OCI-LY3 (cell line): Measurements from ENCODE around the gene SPSB1.

Source experiments
- EZH2phosphoT487 ChIP-seq: fragments of 200-600 bp; shearing (Covaris generic); IDR thresholded peaks from 2 replicates; pipeline ENCODE4 v1.6.1; 2018; ENCODE audit warnings: antibody characterized with exemption, mixed run types, low read depth
- TF ChIP-seq, protein P1 (sequence below): fragments of 200-600, 300-600 bp; sonication (generic); IDR thresholded peaks from 2 replicates; pipeline ENCODE4 v1.5.1; 2014; ENCODE audit warnings: antibody characterized with exemption, low read length, low read depth

DNA sequence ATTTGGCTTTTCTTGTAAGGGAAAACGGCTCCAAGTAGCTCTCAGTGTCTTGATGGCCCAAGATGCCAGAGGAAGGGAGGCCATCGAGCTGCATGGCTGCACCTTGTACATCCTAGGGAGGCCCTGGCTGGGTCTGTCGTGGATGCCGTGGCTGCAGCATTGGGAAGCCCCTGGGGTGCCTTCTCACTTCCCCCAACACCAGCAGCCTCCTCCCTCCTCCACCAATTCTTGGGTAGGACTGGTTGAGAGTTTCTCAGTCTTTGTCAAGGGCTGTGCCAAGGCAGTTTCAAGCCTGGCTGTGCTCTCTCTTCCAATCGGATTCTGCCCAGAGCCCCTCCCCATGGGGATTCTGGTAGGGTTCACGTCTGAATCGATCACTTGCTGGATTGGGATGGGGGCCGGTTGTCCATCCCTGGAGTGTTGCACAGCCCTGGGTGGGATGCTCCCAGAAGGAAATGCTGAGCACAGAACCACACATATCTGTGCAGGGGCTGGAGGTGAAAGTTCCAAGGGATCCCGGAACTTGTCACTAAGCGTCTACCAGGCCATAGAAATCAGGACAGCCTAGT is 14.0 kb upstream of the SPSB1 start:
- TF ChIP-seq, protein P1, sequence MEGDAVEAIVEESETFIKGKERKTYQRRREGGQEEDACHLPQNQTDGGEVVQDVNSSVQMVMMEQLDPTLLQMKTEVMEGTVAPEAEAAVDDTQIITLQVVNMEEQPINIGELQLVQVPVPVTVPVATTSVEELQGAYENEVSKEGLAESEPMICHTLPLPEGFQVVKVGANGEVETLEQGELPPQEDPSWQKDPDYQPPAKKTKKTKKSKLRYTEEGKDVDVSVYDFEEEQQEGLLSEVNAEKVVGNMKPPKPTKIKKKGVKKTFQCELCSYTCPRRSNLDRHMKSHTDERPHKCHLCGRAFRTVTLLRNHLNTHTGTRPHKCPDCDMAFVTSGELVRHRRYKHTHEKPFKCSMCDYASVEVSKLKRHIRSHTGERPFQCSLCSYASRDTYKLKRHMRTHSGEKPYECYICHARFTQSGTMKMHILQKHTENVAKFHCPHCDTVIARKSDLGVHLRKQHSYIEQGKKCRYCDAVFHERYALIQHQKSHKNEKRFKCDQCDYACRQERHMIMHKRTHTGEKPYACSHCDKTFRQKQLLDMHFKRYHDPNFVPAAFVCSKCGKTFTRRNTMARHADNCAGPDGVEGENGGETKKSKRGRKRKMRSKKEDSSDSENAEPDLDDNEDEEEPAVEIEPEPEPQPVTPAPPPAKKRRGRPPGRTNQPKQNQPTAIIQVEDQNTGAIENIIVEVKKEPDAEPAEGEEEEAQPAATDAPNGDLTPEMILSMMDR: no peak
- no peak for TF ChIP-seq EZH2phosphoT487
